WERI-Rb-1 (cell line): ENCODE results near the gene OR56A1.

Experiments used
- DNase-seq: peaks from one replicate; pipeline ENCODE4 v3.0.0-alpha.2; 2020
- H3K27ac ChIP-seq: fragments of 250-450 bp; sonication (Bioruptor Pico); 2 replicates; pipeline ENCODE4 v1.5.1; 2020; ENCODE audit warnings: mild to moderate bottlenecking, moderate library complexity
- H3K27me3 ChIP-seq: fragments of 250-450 bp; sonication (Bioruptor Pico); 2 replicates; pipeline ENCODE4 v1.5.1; 2021; ENCODE audit warnings: mild to moderate bottlenecking, low read depth, moderate library complexity; ENCODE audit not compliant: insufficient read depth, severe bottlenecking
- H3K36me3 ChIP-seq: fragments of 250-450 bp; sonication (Bioruptor Pico); 2 replicates; pipeline ENCODE4 v1.5.1; 2020; ENCODE audit warnings: mild to moderate bottlenecking, moderate library complexity
- H3K4me3 ChIP-seq: 2 replicates; pipeline ENCODE4 v1.5.1; 2011; ENCODE audit warnings: low read depth, mild to moderate bottlenecking, control low read depth, low read length
- H3K9me3 ChIP-seq: fragments of 250-450 bp; sonication (Bioruptor Pico); 2 replicates; pipeline ENCODE4 v1.5.1; 2021; ENCODE audit warnings: mild to moderate bottlenecking, moderate library complexity; ENCODE audit not compliant: severe bottlenecking
- CTCF ChIP-seq: IDR thresholded peaks from 2 replicates; pipeline ENCODE4 v1.5.1; 2011; ENCODE audit warnings: low read depth, mild to moderate bottlenecking, control low read depth, inconsistent platforms, low read length

OR56A1 gene

GRCh38 chr11:6025056-6025455 lies 5.5 kb downstream of the OR56A1 start:
- TF ChIP-seq CTCF: no peak
- no peak overlapping the region for H3K27ac ChIP-seq
- H3K4me3 ChIP-seq: no peak overlapping the region
- no peaks in the 10 kb centered on the region for H3K36me3 ChIP-seq
- no peaks in the 10 kb centered on the region for H3K9me3 ChIP-seq
- H3K27me3 ChIP-seq: peaks cover 56% of the 10 kb centered on the region
- DNase-seq: no peak

- peak; percentile 7 for DNase-seq
- Histone ChIP-seq H3K27me3 (peaks cover 48% of the 10 kb centered on the region), H3K36me3 (no peaks in the 10 kb centered on the region), H3K9me3 (no peaks in the 10 kb centered on the region), H3K27ac (no peak overlapping the region), H3K4me3 (no peak overlapping the region)
- TF ChIP-seq CTCF: peak; percentile 40
Measured at GRCh38 chr11:6022956-6023355, 7.6 kb downstream of the OR56A1 start.

GRCh38 chr11:6013042-6013441 lies 17.5 kb downstream of the OR56A1 start:
- Histone ChIP-seq H3K27me3 (peaks cover 42% of the 10 kb centered on the region), H3K9me3 (no peaks in the 10 kb centered on the region), H3K36me3 (no peaks in the 10 kb centered on the region), H3K27ac (no peak overlapping the region), H3K4me3 (no peak overlapping the region)
- TF ChIP-seq CTCF: no peak
- no peak for DNase-seq

GRCh38 chr11:6012035-6012668 lies 18.4 kb downstream of the OR56A1 start:
- no peak for DNase-seq
- peaks cover 45% of the 10 kb centered on the region for H3K27me3 ChIP-seq
- H3K27ac ChIP-seq: no peak overlapping the region
- no peaks in the 10 kb centered on the region for H3K9me3 ChIP-seq
- H3K36me3 ChIP-seq: no peaks in the 10 kb centered on the region
- no peak for TF ChIP-seq CTCF
- H3K4me3 ChIP-seq: no peak overlapping the region

- no peaks in the 10 kb centered on the region for H3K9me3 ChIP-seq
- no peaks in the 10 kb centered on the region for H3K36me3 ChIP-seq
- peaks cover 65% of the 10 kb centered on the region for H3K27me3 ChIP-seq
- no peak within 1 kb of the TSS for H3K27ac ChIP-seq
- no peak for DNase-seq
- TF ChIP-seq CTCF: no peak
- no peak within 1 kb of the TSS for H3K4me3 ChIP-seq
Measured at GRCh38 chr11:6006846-6007245, 23.7 kb downstream of the OR56A1 start, which contains the start of gene OR56A4. OR56A4 (minus strand) TSS chr11:6006946; CDS start chr11:6002992, 3,954 bp downstream.

GRCh38 chr11:6006395-6006794 lies 24.2 kb downstream of the OR56A1 start:
- H3K9me3 ChIP-seq: no peaks in the 10 kb centered on the region
- no peaks in the 10 kb centered on the region for H3K36me3 ChIP-seq
- no peak overlapping the region for H3K4me3 ChIP-seq
- no peak for TF ChIP-seq CTCF
- peaks cover 60% of the 10 kb centered on the region for H3K27me3 ChIP-seq
- no peak overlapping the region for H3K27ac ChIP-seq
- DNase-seq: no peak
